Measurements from ENCODE around the gene ALDH16A1.

DNA sequence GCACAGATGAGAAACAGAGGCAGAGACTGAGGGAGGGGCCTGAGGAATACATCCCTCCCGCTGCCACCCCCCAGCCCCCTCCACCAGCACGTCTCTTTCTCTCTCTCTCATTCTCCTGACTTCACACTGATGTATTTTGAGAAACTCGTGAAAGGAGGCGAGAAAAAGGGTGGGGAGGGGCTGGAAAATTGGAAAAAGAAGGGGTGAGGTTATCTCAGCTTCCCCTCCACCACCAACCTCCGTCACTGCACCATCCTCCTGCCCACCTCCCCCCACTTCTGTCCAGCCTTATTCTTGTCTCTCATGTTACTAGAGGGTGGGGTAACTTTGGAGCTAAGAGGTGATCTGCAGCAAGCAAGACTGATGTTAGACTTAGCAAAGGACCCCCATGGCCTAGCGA, 13.2 kb upstream of the ALDH16A1 start:
- TF ChIP-seq POLR2AphosphoS5 (IDR thresholded peaks at IDR 0.05; ENCODE audit: low read depth, low read length) = no peak
- TF ChIP-seq POLR2A (IDR thresholded peaks at IDR 0.05; ENCODE audit: low read depth, low read length) = no peak
